NCI-H2081 (cell line): Measurements from ENCODE around the gene DGKQ.
A peak's percentile ranks its signal among the peaks of the same experiment; 100 is the strongest.
"Not testable (repeated sequence)": the region's sequence is repeated elsewhere in the genome, so short reads cannot be mapped to it uniquely, and the experiment has no call there.

Experiments used
- DNase-seq, 2 experiments: peaks; one replicate each; lab custom pipeline; 2025; lab: John Stamatoyannopoulos, UW

Gene DGKQ

GRCh38 chr4:950136-951020, 23.0 kb downstream of the DGKQ start:
- DNase-seq: no peak

DNA sequence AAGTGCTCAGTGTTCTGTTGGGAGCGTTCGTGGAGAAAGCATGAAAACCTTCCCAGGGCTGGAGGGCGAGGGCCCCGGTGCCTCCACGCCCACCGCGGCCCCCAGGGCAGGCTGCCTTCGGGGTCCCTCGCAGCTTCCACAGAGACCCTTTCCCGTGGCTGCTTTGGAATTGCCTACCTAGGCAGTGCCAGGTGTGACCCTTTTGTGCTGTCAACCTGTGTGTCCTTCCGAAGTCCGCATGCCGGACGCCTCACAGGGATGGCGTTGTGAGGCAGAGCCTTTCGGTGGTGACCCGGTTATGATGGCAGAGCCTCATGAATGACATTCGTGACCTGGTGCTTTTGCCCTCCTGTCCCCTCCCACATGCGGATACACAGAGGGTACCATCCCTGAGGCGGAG, 23.7 kb downstream of the DGKQ start:
- no peak for DNase-seq

- no peak for DNase-seq
These were observed 24.5 kb downstream of the DGKQ start for GRCh38 chr4:948936-949300.

- no peak for DNase-seq
These were observed 25.1 kb downstream of the DGKQ start for GRCh38 chr4:948101-948935.

DNA sequence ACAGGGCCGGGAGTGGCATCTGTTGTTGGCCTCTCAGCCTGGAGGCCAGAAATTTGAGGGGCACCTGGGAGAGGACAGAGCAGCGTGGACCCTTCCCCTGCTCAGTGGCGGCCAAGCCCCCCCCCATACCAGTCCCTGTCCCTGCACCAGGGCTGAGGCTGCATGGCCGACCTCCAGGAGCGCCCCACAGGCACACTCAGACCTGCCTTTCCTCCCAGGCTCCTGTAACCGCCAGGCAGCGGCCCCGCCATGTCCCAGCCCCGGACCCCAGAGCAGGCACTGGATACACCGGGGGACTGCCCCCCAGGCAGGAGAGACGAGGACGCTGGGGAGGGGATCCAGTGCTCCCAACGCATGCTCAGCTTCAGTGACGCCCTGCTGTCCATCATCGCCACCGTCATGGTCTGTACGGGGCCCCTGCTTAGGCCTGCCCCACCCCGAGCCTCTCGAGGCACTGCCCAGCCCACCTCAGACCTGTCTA, 25.8 kb downstream of the DGKQ start:
- DNase-seq: no peak

DNA sequence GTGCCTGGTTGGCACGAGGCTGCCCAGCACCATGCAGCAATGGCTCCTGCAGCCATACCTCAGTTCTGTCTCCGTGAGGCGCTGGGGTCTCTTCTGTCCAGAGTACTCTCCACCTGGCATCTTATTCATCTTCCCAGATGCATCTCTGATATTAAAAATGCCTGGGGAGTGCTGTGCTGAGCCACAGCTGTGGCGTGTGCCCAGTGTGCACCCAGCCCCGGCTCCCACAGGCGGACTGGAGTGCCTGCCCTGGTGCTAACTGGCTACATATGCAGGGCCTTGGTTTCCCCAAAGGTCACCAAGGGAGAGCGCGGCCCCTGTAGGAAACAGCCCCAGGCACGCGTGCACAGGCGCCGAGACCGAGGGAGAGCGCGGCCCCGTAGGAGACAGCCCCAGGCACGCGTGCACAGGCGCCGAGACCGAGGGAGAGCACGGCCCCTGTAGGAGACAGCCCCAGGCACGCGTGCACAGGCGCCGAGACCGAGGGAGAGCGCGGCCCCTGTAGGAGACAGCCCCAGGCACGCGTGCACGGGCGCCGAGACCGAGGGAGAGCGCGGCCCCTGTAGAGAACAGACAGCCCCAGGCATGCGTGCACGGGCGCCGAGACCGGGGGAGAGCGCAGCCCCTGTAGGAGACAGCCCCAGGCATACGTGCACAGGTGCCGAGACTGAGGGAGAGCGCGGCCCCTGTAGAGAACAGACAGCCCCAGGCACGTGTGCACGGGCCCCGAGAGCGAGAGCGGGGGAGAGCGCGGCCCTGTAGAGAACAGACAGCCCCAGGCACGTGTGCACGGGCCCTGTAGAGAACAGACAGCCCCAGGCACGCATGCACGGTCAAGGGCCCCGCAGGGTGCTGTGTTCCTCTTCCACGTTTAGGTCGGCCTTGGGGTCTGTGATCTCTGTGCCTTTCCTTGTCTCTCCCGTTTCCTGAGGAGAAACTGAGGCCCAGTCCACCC, 26.6 kb downstream of the DGKQ start:
- DNase-seq: no peak

- no peak for DNase-seq
These were observed 27.3 kb downstream of the DGKQ start for GRCh38 chr4:946103-946450.

GRCh38 chr4:945274-946102, 27.9 kb downstream of the DGKQ start:
- no peak for DNase-seq

DNA sequence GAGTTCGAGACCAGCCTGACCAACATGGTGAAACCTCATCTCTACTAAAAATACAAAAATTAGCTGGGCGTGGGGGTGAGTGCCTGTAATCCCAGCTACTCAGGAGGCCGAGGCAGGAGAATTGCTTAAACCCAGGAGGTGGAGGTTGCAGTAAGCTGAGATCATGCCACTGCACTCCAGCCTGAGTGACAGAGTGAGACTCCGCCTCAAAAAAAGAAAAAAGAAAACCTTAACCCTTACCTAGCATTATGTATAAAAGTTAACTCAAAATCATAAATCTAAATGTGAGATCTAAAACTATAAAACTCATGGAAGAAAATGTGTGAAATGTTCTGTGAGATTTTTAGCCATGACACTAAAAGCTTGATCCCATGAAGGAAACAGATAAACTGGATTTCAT, 33.9 kb downstream of the DGKQ start:
- not testable (repeated sequence) for DNase-seq

GRCh38 chr4:932713-933070, 40.7 kb downstream of the DGKQ start:
- peak in 1 of 2 experiments; percentile 39 for DNase-seq

GRCh38 chr4:931960-932712, 41.2 kb downstream of the DGKQ start, which contains the start of the genes GAK and TMEM175:
Gene GAK, minus strand, starts transcription at chr4:932316. Its CDS starts 129 bp downstream, at chr4:932187.
Gene TMEM175, plus strand, starts transcription at chr4:932460. Its CDS starts 15,280 bp downstream, at chr4:947740.
- peak; percentile 94 to 97 for DNase-seq

GRCh38 chr4:931194-931959, 42.0 kb downstream of the DGKQ start:
- DNase-seq: no peak

GRCh38 chr4:930827-931193, 42.6 kb downstream of the DGKQ start:
- no peak for DNase-seq

DNA sequence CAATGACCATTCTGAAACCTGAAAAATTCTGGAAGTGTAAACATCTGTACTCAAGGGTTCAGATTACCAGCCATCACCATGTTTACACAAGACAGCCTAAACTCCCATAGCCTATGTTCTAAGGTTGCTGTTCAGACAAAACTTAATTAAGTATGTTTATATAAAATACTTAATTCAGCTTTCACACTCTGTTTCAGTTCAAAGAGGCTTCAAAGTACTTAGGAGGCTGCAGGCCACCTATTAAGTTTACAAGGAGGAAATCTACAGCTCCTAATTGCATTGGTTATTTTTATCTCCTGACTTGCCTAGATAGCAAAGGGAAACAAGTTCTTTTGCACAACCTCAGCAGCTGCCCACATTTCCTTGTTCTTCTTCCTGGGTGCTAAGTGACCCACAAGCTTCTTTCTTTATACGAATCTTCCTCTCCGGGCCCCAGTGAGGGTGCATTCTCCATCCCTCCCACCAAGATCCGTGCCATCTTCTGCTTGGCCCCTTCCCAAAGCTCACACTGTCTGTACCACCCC, 43.3 kb downstream of the DGKQ start:
- DNase-seq: no peak

GRCh38 chr4:929096-929765, 44.1 kb downstream of the DGKQ start:
- no peak for DNase-seq

DNA sequence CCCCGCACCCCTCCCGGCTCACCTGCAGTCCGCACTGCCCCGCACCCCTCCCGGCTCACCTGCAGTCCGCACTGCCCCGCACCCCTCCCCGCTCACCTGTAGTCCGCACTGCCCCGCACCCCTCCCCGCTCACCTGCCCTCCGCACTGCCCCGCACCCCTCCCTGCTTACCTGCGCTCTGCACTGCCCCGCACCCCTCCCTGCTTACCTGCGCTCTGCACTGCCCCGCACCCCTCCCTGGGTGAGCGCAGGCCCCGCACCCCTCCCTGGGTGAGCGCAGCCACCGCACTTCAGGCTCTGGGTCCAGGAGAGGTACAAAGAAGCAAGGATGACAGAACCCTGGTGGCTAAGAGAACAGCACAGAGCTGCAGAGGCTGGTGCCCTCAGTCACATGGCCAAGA, 45.8 kb downstream of the DGKQ start:
- not testable (repeated sequence) for DNase-seq

GRCh38 chr4:926538-926937, 46.8 kb downstream of the DGKQ start:
- DNase-seq: no peak

- DNase-seq: no peak
These were observed 47.4 kb downstream of the DGKQ start for GRCh38 chr4:925771-926500.
